ENCODE data around the gene CCDC192. TPM values are rescaled to one million over a fixed set of nuclear protein-coding genes. Genes with fewer than 3 reads are reported as not detected.

The CCDC192 gene
- total RNA-seq, 2 experiments from 2014 or later: not detected

DNA sequence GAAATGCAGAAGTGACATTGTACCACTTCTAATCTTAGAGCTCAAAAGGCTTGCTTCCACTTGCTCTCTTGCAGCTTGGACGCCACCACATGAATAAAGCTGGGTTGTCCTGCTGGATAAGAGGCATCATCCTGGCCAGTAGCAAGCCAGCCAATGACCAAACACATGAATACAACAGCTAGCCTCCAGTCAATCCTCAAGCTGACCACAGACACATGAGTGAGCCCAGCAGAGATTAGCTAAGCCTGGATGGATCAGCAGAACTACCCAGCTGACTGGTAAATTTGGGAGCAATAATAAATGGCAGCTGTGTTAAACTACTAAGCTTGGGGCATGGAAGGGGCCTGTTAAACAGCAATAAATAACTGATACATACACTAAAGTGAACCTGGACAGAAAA lies 259.3 kb downstream of the CCDC192 start:
- ATAC-seq: no peak
- ChIA-PET CTCF (interaction anchor here (1.3 kb wide), 1 partner anchor 18 kb away, joined by 3 read pairs; no protein-coding TSS in a partner anchor), POLR2A (no interaction called here)
- Mint-ChIP-seq H3K27ac (no peak overlapping the region), H3K27me3 (ENCODE audit: low read depth) (no peaks in the 10 kb centered on the region), H3K36me3 (ENCODE audit: low read depth) (no peaks in the 10 kb centered on the region), H3K4me3 (no peak overlapping the region), H3K4me1 (ENCODE audit: low read depth) (peaks cover 9% of the 10 kb centered on the region), H3K9me3 (ENCODE audit: insufficient read depth) (no peaks in the 10 kb centered on the region)
- no peak for DNase-seq

DNA sequence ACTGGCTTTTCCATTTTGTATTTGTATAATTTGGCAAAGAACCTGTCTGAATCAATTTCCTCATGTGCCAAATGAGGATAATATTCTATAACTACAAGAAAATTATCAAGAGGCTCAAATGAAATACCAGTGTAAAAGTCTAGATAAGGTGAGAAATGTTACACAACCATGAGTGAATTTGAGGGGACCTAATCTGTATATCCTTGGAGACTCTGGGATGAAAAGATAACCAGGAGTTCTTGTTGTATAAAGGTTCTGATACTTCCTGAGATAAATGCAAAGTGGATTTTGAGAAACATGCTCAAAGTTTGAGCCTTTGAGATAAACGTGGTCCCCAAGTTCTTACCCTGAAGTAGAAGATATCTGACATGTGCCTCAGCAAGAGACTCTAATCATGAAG lies 260.0 kb downstream of the CCDC192 start:
- Mint-ChIP-seq H3K4me1 (ENCODE audit: low read depth) (peaks cover 9% of the 10 kb centered on the region), H3K27me3 (ENCODE audit: low read depth) (no peaks in the 10 kb centered on the region), H3K36me3 (ENCODE audit: low read depth) (no peaks in the 10 kb centered on the region)

DNA sequence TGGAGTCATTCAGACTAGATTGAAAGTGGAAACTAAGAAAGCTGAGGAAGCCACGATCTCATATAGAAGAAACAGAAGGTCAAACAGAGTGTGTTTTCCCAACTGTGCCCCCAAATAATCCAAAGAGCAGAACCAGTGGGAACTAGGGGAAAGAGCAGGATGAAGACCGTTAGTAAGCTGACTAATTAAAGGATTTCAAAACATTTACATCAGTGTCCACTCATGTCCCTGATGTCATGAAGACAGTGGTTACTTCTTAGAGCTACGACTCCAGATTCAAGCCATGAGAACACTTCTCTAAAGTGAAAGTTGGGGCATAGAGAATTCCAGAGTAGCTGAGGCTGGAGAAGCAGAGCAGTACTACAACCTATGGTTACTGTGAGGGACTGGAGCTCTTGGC lies 260.7 kb downstream of the CCDC192 start:
- POLR2A ChIA-PET: no interaction called here
- CTCF ChIA-PET: interaction anchor here (0.5 kb wide), 1 partner anchor 347 kb away, joined by 3 read pairs; no protein-coding TSS in a partner anchor
- ATAC-seq (no peak), DNase-seq (no peak)
- Mint-ChIP-seq H3K9me3 (ENCODE audit: insufficient read depth) (no peaks in the 10 kb centered on the region), H3K4me1 (ENCODE audit: low read depth) (peaks cover 9% of the 10 kb centered on the region), H3K27me3 (ENCODE audit: low read depth) (no peaks in the 10 kb centered on the region), H3K27ac (no peak overlapping the region), H3K36me3 (ENCODE audit: low read depth) (no peaks in the 10 kb centered on the region), H3K4me3 (no peak overlapping the region)

More for the DNA sequence above, 260.0 kb downstream of the CCDC192 start:
- no peak overlapping the region for H3K4me3 Mint-ChIP-seq
- no peaks in the 10 kb centered on the region for H3K9me3 Mint-ChIP-seq (ENCODE audit: insufficient read depth)
- ChIA-PET POLR2A (no interaction called here), CTCF (interaction anchor here (1.3 kb wide), 1 partner anchor 18 kb away, joined by 3 read pairs; no protein-coding TSS in a partner anchor)
- DNase-seq (no peak), ATAC-seq (no peak)
- H3K27ac Mint-ChIP-seq: no peak overlapping the region

DNA sequence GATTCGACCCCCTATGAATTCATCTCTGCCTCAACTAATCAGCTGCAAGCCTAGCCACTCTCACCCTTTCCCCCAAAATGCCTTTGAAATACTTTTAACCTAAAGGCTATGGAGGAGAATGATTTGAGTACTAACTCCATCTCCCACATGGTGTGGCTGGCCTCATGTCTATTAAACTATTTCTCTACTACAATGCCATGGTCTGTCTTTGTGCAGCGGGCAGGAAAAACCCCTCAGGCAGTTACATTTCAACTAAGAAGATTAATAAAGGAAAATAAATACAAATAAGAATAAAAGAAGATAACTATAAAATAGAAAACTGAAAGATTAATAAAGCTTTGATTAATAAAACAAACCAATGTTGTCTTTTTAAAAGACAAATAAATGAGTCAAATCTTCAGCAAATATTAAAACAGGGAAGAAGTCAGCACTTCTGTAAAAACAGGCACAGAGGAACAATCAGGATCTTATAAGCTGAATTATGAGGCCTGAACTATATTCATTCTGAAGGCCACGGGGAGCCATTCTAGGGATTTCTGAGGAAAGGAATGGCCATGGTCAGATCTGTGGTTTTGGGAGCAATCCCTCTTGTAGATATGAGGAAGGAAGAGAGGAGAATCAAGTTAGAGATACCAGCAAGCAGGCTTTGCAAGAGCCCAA lies 264.3 kb downstream of the CCDC192 start:
- ChIA-PET CTCF (no interaction called here), POLR2A (no interaction called here)
- no peak overlapping the region for H3K27ac Mint-ChIP-seq
- H3K4me1 Mint-ChIP-seq (ENCODE audit: low read depth): no peaks in the 10 kb centered on the region
- H3K36me3 Mint-ChIP-seq (ENCODE audit: low read depth): no peaks in the 10 kb centered on the region
- DNase-seq: no peak
- no peaks in the 10 kb centered on the region for H3K27me3 Mint-ChIP-seq (ENCODE audit: low read depth)
- no peaks in the 10 kb centered on the region for H3K9me3 Mint-ChIP-seq (ENCODE audit: insufficient read depth)
- no peak for ATAC-seq
- no peak overlapping the region for H3K4me3 Mint-ChIP-seq

DNA sequence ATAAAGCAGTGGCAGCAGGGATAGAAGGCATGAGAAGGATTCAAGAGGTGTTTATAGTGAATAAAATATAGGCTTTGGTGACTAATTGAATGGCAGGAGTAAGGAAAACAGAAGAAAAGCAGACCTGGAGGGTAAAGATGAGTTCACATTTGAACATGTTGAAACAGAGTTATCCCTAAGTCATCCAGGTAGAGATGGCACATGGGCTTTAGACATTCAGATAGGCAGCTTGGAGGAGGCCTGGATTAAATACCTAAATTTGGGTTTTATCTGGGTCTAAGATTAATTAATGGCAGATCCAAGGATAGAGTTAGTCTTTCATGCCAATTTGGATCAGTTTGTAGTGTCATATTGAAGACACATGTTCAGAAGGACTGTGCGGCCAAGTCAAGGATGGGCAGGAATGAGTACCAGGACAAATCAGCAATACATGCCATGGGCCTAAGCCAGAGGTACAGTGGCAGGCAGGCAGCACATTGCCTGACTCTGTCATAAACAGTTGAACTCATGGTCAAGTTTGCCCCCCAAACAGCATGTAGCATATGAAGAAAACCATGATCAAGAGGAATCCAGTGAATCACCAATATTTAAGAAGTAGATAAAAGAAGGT lies 264.9 kb downstream of the CCDC192 start:
- Mint-ChIP-seq H3K9me3 (ENCODE audit: insufficient read depth) (no peaks in the 10 kb centered on the region), H3K4me3 (no peak overlapping the region), H3K4me1 (ENCODE audit: low read depth) (no peaks in the 10 kb centered on the region), H3K27me3 (ENCODE audit: low read depth) (no peaks in the 10 kb centered on the region), H3K27ac (no peak overlapping the region), H3K36me3 (ENCODE audit: low read depth) (no peaks in the 10 kb centered on the region)
- ATAC-seq: no peak
- CTCF ChIA-PET: no interaction called here
- POLR2A ChIA-PET: no interaction called here
- no peak for DNase-seq

DNA sequence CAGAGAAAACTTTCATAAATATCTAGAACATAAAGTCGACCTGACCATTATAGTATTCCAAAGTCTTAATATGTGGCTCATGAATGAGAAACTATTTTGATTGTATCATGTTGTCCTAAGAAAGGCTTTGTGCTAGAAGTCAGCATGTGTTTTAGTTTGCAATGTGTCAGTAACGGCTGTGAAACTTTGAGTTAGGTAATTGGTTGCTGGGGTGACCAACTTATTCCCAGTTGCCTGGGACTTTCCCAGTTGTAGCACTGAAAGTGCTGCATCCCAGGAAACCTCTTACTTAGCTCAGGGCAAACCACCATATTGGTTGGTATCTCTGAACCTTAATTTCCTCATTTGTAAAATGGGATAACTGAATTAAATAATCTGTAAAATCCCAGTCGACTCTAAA lies 265.8 kb downstream of the CCDC192 start:
- H3K4me1 Mint-ChIP-seq (ENCODE audit: low read depth): no peaks in the 10 kb centered on the region
- no peak for ATAC-seq
- no peak overlapping the region for H3K27ac Mint-ChIP-seq
- no peaks in the 10 kb centered on the region for H3K9me3 Mint-ChIP-seq (ENCODE audit: insufficient read depth)
- ChIA-PET POLR2A (no interaction called here), CTCF (no interaction called here)
- H3K4me3 Mint-ChIP-seq: no peak overlapping the region
- H3K27me3 Mint-ChIP-seq (ENCODE audit: low read depth): no peaks in the 10 kb centered on the region
- no peak for DNase-seq
- H3K36me3 Mint-ChIP-seq (ENCODE audit: low read depth): no peaks in the 10 kb centered on the region

DNA sequence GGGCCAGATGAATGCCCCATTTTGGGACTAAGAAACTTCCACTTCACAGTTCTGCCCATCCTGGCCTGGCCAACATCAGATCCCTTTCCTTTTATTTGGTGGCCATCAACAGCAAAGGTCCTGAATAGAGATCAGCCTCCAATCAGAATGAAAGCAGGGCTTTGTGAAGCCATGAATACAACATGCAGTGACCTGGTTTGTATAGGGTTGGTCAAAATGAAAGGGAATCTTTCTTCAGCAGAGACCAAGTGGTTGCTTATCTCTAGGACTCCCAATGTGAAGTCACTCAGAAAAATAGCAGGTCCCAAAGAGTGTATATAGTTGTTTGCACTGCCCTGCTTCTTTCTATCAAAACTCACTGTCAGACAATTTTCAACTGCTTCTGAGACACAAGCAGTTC lies 266.5 kb downstream of the CCDC192 start:
- no peak for DNase-seq
- ChIA-PET CTCF (no interaction called here), POLR2A (no interaction called here)
- Mint-ChIP-seq H3K4me1 (ENCODE audit: low read depth) (no peaks in the 10 kb centered on the region), H3K36me3 (ENCODE audit: low read depth) (no peaks in the 10 kb centered on the region), H3K9me3 (ENCODE audit: insufficient read depth) (no peaks in the 10 kb centered on the region), H3K27me3 (ENCODE audit: low read depth) (no peaks in the 10 kb centered on the region), H3K4me3 (no peak overlapping the region), H3K27ac (no peak overlapping the region)
- no peak for ATAC-seq

DNA sequence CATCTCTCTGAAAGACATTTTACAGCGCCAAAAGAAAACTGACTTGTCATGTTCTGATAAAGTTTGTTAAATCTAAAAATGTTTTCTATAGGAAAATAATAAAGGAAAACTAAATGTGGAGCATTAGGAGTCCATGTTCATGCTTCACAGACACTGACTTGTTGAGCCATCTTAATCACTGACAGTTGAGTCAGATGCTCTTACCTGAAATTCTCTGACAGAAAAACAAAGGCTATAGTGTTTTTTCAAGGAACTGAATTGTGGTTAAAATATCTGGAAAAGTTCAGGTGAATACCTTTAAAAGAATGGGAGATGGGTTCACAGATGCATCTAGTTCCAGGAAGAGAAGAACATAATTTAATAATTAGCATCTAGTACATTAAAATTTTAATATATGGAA lies 266.9 kb downstream of the CCDC192 start:
- Mint-ChIP-seq H3K4me1 (ENCODE audit: low read depth) (no peaks in the 10 kb centered on the region), H3K4me3 (no peak overlapping the region), H3K27me3 (ENCODE audit: low read depth) (no peaks in the 10 kb centered on the region), H3K9me3 (ENCODE audit: insufficient read depth) (no peaks in the 10 kb centered on the region), H3K36me3 (ENCODE audit: low read depth) (no peaks in the 10 kb centered on the region), H3K27ac (no peak overlapping the region)
- DNase-seq (no peak), ATAC-seq (no peak)
- ChIA-PET CTCF (no interaction called here), POLR2A (no interaction called here)

DNA sequence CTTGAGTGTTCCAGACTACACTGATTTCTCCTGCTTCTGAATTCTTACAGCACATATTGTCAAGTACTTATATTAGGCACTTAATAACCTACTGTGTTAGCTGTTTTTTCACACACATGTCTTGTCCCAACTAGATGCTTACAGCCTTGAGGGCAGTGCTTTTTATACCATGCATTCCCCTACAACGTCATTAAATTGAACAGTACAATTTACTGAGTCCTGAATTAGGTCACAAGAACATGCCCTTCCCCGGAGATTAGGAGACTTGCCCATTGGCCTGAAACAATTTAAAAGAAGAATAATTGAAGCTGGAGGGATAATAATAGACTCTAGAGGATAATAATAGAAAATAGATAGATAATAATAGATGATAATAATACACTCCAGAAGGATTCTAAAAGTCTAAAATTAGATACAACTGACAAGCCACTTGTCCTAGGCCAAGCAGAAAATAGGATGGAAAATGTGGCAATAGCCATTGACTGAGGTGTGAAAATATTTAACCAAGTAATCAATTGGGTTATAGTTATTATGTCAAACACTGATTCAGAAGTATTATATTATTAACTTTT lies 267.7 kb downstream of the CCDC192 start:
- ATAC-seq: no peak
- H3K27ac Mint-ChIP-seq: no peak overlapping the region
- H3K27me3 Mint-ChIP-seq (ENCODE audit: low read depth): no peaks in the 10 kb centered on the region
- no peaks in the 10 kb centered on the region for H3K4me1 Mint-ChIP-seq (ENCODE audit: low read depth)
- POLR2A ChIA-PET: no interaction called here
- no peak overlapping the region for H3K4me3 Mint-ChIP-seq
- CTCF ChIA-PET: no interaction called here
- H3K36me3 Mint-ChIP-seq (ENCODE audit: low read depth): no peaks in the 10 kb centered on the region
- DNase-seq: no peak
- H3K9me3 Mint-ChIP-seq (ENCODE audit: insufficient read depth): no peaks in the 10 kb centered on the region

DNA sequence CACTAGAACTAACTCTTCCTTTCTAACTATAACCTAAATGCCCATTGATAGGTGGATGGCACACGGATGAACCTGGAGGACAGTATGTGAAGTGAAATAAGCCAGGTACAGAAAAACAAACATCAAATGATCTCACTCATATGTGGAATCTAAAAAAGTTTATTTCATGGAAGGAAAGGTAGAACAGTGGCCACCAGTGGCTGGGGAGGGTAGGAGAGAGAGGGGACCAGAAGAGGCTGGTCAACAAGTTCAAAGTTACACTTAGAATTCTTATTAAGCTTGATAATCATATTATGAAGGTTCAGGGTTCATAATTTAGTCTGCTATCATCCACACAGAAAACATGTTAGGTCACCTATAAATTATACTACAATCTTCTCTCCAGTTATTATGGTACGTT lies 272.8 kb downstream of the CCDC192 start:
- H3K4me1 Mint-ChIP-seq (ENCODE audit: low read depth): no peaks in the 10 kb centered on the region
- no peak overlapping the region for H3K4me3 Mint-ChIP-seq
- CTCF ChIA-PET: no interaction called here
- POLR2A ChIA-PET: no interaction called here
- H3K27ac Mint-ChIP-seq: no peak overlapping the region
- ATAC-seq: no peak
- H3K36me3 Mint-ChIP-seq (ENCODE audit: low read depth): no peaks in the 10 kb centered on the region
- H3K27me3 Mint-ChIP-seq (ENCODE audit: low read depth): no peaks in the 10 kb centered on the region
- H3K9me3 Mint-ChIP-seq (ENCODE audit: insufficient read depth): no peaks in the 10 kb centered on the region
- no peak for DNase-seq

DNA sequence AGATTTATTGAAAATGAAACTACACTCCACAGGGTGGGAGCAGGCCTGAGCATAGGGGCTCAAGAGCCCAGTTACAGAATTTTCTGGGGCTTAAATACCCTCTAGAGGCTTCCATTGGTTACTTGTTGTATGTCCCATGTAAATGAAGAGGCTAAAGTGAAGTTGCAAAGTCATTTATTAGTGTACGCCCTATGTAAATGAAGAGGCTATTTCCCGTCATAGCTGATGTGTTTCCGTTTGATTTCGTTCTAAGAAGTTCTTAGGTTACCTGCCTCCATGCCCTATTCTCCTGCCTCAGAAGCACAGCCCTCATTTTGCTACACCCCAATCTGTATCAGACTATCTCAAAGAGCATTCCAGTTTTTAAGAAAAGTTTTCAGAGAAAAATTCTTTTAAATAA lies 273.3 kb downstream of the CCDC192 start:
- no peaks in the 10 kb centered on the region for H3K36me3 Mint-ChIP-seq (ENCODE audit: low read depth)
- POLR2A ChIA-PET: no interaction called here
- no peak overlapping the region for H3K27ac Mint-ChIP-seq
- CTCF ChIA-PET: no interaction called here
- no peaks in the 10 kb centered on the region for H3K9me3 Mint-ChIP-seq (ENCODE audit: insufficient read depth)
- DNase-seq (no peak), ATAC-seq (no peak)
- H3K27me3 Mint-ChIP-seq (ENCODE audit: low read depth): no peaks in the 10 kb centered on the region
- no peak overlapping the region for H3K4me3 Mint-ChIP-seq
- no peaks in the 10 kb centered on the region for H3K4me1 Mint-ChIP-seq (ENCODE audit: low read depth)

DNA sequence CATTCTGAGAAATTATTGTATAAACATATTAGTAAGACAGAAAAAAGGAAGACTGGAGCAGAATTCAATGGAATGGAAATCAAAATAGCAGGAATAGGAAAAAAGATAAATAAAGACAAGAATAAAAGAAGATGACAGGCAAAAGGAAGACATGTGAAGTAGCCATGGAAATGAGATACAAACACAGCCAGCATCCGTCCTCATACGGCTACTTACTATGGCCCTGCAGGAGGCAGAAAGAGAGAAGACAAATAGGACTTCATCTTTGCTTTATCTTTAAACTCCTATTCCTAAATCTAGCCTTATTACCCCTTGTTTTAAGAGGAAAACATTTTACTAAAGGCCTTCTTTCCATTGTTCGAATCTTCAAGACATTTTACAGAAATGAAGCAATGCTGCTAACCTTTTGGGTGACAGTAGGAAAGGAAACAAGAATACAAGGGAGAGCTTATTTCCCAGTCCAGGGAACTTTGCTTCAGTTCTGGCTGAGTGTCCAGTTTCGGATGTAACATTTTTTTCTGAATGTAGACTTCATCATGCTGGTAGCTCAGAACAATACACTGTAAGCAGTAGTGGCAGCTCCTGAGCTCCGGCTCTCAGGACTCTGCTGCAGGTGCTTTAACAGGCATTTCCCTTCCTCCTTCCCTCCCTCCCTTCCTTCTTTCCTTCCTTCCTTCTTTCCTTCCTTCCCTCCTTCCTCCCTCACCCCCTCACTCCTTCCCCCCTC lies 274.0 kb downstream of the CCDC192 start:
- DNase-seq (no peak), ATAC-seq (no peak)
- no peaks in the 10 kb centered on the region for H3K9me3 Mint-ChIP-seq (ENCODE audit: insufficient read depth)
- no peak overlapping the region for H3K27ac Mint-ChIP-seq
- ChIA-PET CTCF (interaction anchor here (0.7 kb wide), 1 partner anchor 20 kb away, joined by 3 read pairs; no protein-coding TSS in a partner anchor), POLR2A (no interaction called here)
- H3K4me3 Mint-ChIP-seq: no peak overlapping the region
- H3K27me3 Mint-ChIP-seq (ENCODE audit: low read depth): no peaks in the 10 kb centered on the region
- no peaks in the 10 kb centered on the region for H3K4me1 Mint-ChIP-seq (ENCODE audit: low read depth)
- no peaks in the 10 kb centered on the region for H3K36me3 Mint-ChIP-seq (ENCODE audit: low read depth)

Measured in activated CD8-positive, alpha-beta T cell treated with anti-CD3 and anti-CD28 coated beads, Interleukin-2, amount 10 ng/mL, durations not matched to agents 7 days and 5 days (primary cell).